AG04450 (cell line): ENCODE results near the gene GSG1L2. TPM values are rescaled to one million over a fixed set of nuclear protein-coding genes. Genes with fewer than 3 reads are reported as not detected.

ENCODE experiments used
- CTCF ChIA-PET: fragments of 300-600, 350-600 bp; formaldehyde crosslinking; extraction: SDS; loops from one replicate; lab custom pipeline; 2022; ENCODE audit warnings: antibody characterized with exemption, inconsistent platforms; lab: Charles Lee
- POLR2A ChIA-PET: fragments of 350-600 bp; formaldehyde crosslinking; extraction: SDS; loops from one replicate; lab custom pipeline; 2021; ENCODE audit warnings: antibody characterized with exemption, inconsistent platforms; lab: Yijun Ruan, JAX
- DNase-seq: peaks from one replicate; pipeline ENCODE4 v3.0.0-alpha.2; 2011; ENCODE audit warnings: low read depth, low spot score
- H3K27ac ChIP-seq: one replicate; pipeline ENCODE4 v1.5.1; 2012; ENCODE audit warnings: low read depth, low read length, control low read depth
- H3K27me3 ChIP-seq: one replicate; pipeline ENCODE4 v1.6.0; 2012; ENCODE audit warnings: low read length; ENCODE audit not compliant: control insufficient read depth, insufficient read depth
- H3K4me3 ChIP-seq: 2 replicates; pipeline ENCODE4 v1.5.1; 2011; ENCODE audit warnings: mild to moderate bottlenecking, low read depth, low read length, control low read depth
- H3K9me3 ChIP-seq: 2 replicates; pipeline ENCODE4 v1.5.1; 2012; ENCODE audit warnings: low read length; ENCODE audit not compliant: control insufficient read depth, insufficient read depth
- CTCF ChIP-seq: IDR thresholded peaks from 2 replicates; pipeline ENCODE4 v1.5.1; 2011; ENCODE audit warnings: low read depth, low read length, control low read depth, inconsistent platforms
- polyA plus RNA-seq: library from polyadenylated mRNA; depleted of rRNA; stranded (reverse); fragments of >200 nt; gene quantifications from 2 replicates; pipeline ENCODE4 v1.2.3, GENCODE V29; 2011

Gene GSG1L2
- polyA plus RNA-seq, 1 experiment, result not detected

- no peaks in the 10 kb centered on the region for H3K27me3 ChIP-seq
- POLR2A ChIA-PET, result no interaction called here
- peaks cover 29% of the 10 kb centered on the region for H3K9me3 ChIP-seq
- H3K27ac ChIP-seq, result no peak overlapping the region
- no peak for DNase-seq
- TF ChIP-seq CTCF, result no peak
- CTCF ChIA-PET, result no interaction called here
- no peak overlapping the region for H3K4me3 ChIP-seq
These were observed 23.4 kb upstream of the GSG1L2 start for GRCh38 chr17:9845306-9845705.

- ChIA-PET POLR2A (no interaction called here), CTCF (no interaction called here)
- H3K27ac ChIP-seq, result no peak overlapping the region
- TF ChIP-seq CTCF, result no peak
- no peaks in the 10 kb centered on the region for H3K27me3 ChIP-seq
- no peak overlapping the region for H3K4me3 ChIP-seq
- no peak for DNase-seq
- H3K9me3 ChIP-seq, result peaks cover 35% of the 10 kb centered on the region
These were observed 22.3 kb upstream of the GSG1L2 start for GRCh38 chr17:9844153-9844552.

- Histone ChIP-seq H3K9me3 (peaks cover 38% of the 10 kb centered on the region), H3K27me3 (no peaks in the 10 kb centered on the region), H3K27ac (no peak overlapping the region), H3K4me3 (no peak overlapping the region)
- no peak for TF ChIP-seq CTCF
- ChIA-PET POLR2A (no interaction called here), CTCF (no interaction called here)
- DNase-seq, result no peak
These were observed 21.5 kb upstream of the GSG1L2 start for GRCh38 chr17:9843152-9844010.

- no peak overlapping the region for H3K4me3 ChIP-seq
- no peak for TF ChIP-seq CTCF
- no peak for DNase-seq
- peak overlapping the region; percentile 47 for H3K27ac ChIP-seq
- H3K9me3 ChIP-seq, result peaks cover 39% of the 10 kb centered on the region
- POLR2A ChIA-PET, result no interaction called here
- CTCF ChIA-PET, result no interaction called here
- no peaks in the 10 kb centered on the region for H3K27me3 ChIP-seq
These were observed 20.3 kb upstream of the GSG1L2 start for GRCh38 chr17:9842057-9842758.

GRCh38 chr17:9839433-9839832 is 17.6 kb upstream of the GSG1L2 start:
- CTCF ChIA-PET, result no interaction called here
- no peak overlapping the region for H3K27ac ChIP-seq
- TF ChIP-seq CTCF, result no peak
- no peak for DNase-seq
- POLR2A ChIA-PET, result no interaction called here
- H3K27me3 ChIP-seq, result no peaks in the 10 kb centered on the region
- H3K9me3 ChIP-seq, result peaks cover 35% of the 10 kb centered on the region
- H3K4me3 ChIP-seq, result no peak overlapping the region
